Sigmoid colon (tissue), 7 donors: ENCODE measurements around the gene TBXAS1. TPM values are rescaled to one million over a fixed set of nuclear protein-coding genes. Genes with fewer than 3 reads are reported as not detected.

ENCODE experiments used
- DNase-seq: peaks from one replicate; pipeline ENCODE4 v3.0.0-alpha.2; 2019
- H3K27ac ChIP-seq, 4 donors: fragments of 200-600 bp; sonication (generic); one replicate each; pipeline ENCODE4 v1.5.1; 2016 to 2019; ENCODE audit warnings: mild to moderate bottlenecking in 1 of 4
- H3K27me3 ChIP-seq, 3 donors: fragments of 200-600 bp; sonication (generic); one replicate each; pipeline ENCODE4 v1.5.1; 2019; ENCODE audit warnings: mild to moderate bottlenecking in 1 of 3
- H3K36me3 ChIP-seq, 4 donors: fragments of 200-600 bp; sonication (generic); one replicate each; pipeline ENCODE4 v1.5.1; 2016 to 2019
- H3K4me1 ChIP-seq, 4 donors: fragments of 200-600 bp; sonication (generic); one replicate each; pipeline ENCODE4 v1.5.1; 2017 to 2019
- H3K4me3 ChIP-seq, 4 donors: fragments of 200-600 bp; sonication (generic); one replicate each; pipeline ENCODE4 v1.5.1; 2017 to 2019; ENCODE audit warnings: mild to moderate bottlenecking in 2 of 4, moderate library complexity in 1 of 4
- H3K9me3 ChIP-seq, 4 donors: fragments of 200-600 bp in 3 of 4; sonication (generic) in 3 of 4; one replicate each; pipeline versions ENCODE4 v1.5.1 to v1.6.1; 2013 to 2019
- EP300 ChIP-seq, 4 donors: sonication (generic); formaldehyde crosslinking; IDR thresholded peaks; one replicate each; pipeline ENCODE4 v1.6.1; 2017; ENCODE audit warnings: antibody characterized with exemption in 4 of 4
- POLR2A ChIP-seq, 2 donors: fragments of 450-650 bp; IDR thresholded peaks; one replicate each; pipeline ENCODE4 v1.6.1; 2016; ENCODE audit warnings: antibody characterized with exemption in 2 of 2, mild to moderate bottlenecking in 2 of 2, moderate library complexity in 2 of 2
- POLR2AphosphoS5 ChIP-seq, 4 donors: sonication (generic); formaldehyde crosslinking; IDR thresholded peaks; one replicate each; pipeline ENCODE4 v1.6.1; 2017; ENCODE audit warnings: antibody characterized with exemption in 4 of 4
- WGBS, 2 donors: extraction: QIAGEN DNeasy Blood & Tissue Kit; methylation state at CpG; one replicate each; pipeline ENCODE4 v1.1.7; 2013; 5-methylcytosine and 5-hydroxymethylcytosine counted together
- intact Hi-C: fragments of 100-400 bp; cut with DNase I; formaldehyde crosslinking; loops from one replicate; pipeline ENCODE4 v1.15.1; 2023
- polyA plus RNA-seq, 3 donors: library from polyadenylated mRNA; stranded (reverse); fragments of 200-250 nt; gene quantifications; one replicate each; pipeline ENCODE4 v1.2.3, GENCODE V29; 2013
- total RNA-seq, 4 donors: library from RNA; depleted of rRNA; stranded (reverse); fragments of >200 nt; gene quantifications; one replicate each; pipeline ENCODE4 v1.1.0, GENCODE V29; 2016
- TF ChIP-seq, protein P1 (sequence below), 4 experiments: fragments of 450-650 bp in 3 of 4; fragments of 200-600 bp in 1 of 4; IDR thresholded peaks; one replicate each; pipeline ENCODE4 v1.5.1; 2016 to 2019; ENCODE audit warnings: antibody characterized with exemption in 4 of 4, mild to moderate bottlenecking in 3 of 4, moderate library complexity in 2 of 4
- donor health status: healthy with polysubstance abuse.
- donor health status: Bipolar disorder and iron deficiency.
- donor health status: healthy.

Gene TBXAS1
- total and polyA plus RNA-seq, 7 donors: 6.0 to 28.2 (median 19.3) TPM

- DNase-seq: no peak
- intact Hi-C loops: no loop called here
- no peak overlapping the region for H3K27ac ChIP-seq
- H3K27me3 ChIP-seq: no peaks in the 10 kb centered on the region
- 86 to 92% methylated on average over 2 of the region's 2 CpGs for WGBS, 2 donors
- H3K9me3 ChIP-seq: no peaks in the 10 kb centered on the region
- no peak overlapping the region for H3K4me3 ChIP-seq
- no peaks in the 10 kb centered on the region for H3K36me3 ChIP-seq
- no peaks in the 10 kb centered on the region for H3K4me1 ChIP-seq
- TF ChIP-seq, protein P1, sequence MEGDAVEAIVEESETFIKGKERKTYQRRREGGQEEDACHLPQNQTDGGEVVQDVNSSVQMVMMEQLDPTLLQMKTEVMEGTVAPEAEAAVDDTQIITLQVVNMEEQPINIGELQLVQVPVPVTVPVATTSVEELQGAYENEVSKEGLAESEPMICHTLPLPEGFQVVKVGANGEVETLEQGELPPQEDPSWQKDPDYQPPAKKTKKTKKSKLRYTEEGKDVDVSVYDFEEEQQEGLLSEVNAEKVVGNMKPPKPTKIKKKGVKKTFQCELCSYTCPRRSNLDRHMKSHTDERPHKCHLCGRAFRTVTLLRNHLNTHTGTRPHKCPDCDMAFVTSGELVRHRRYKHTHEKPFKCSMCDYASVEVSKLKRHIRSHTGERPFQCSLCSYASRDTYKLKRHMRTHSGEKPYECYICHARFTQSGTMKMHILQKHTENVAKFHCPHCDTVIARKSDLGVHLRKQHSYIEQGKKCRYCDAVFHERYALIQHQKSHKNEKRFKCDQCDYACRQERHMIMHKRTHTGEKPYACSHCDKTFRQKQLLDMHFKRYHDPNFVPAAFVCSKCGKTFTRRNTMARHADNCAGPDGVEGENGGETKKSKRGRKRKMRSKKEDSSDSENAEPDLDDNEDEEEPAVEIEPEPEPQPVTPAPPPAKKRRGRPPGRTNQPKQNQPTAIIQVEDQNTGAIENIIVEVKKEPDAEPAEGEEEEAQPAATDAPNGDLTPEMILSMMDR (IDR thresholded peaks at IDR 0.05): no peak
- no peak for TF ChIP-seq POLR2A (IDR thresholded peaks at IDR 0.05)
- TF ChIP-seq POLR2AphosphoS5 (IDR thresholded peaks at IDR 0.05): no peak
- no peak for TF ChIP-seq EP300 (IDR thresholded peaks at IDR 0.05)
These were observed 57.8 kb downstream of the TBXAS1 start for GRCh38 chr7:139886899-139887298.

GRCh38 chr7:139887992-139888481 lies 59.0 kb downstream of the TBXAS1 start:
- Histone ChIP-seq H3K27me3 (no peaks in the 10 kb centered on the region), H3K36me3 (no peaks in the 10 kb centered on the region), H3K4me3 (no peak overlapping the region), H3K9me3 (no peaks in the 10 kb centered on the region), H3K4me1 (no peaks in the 10 kb centered on the region), H3K27ac (no peak overlapping the region)
- intact Hi-C loops: no loop called here
- no peak for TF ChIP-seq POLR2AphosphoS5 (IDR thresholded peaks at IDR 0.05)
- TF ChIP-seq EP300 (IDR thresholded peaks at IDR 0.05): no peak
- TF ChIP-seq, protein P1 (IDR thresholded peaks at IDR 0.05): no peak
- TF ChIP-seq POLR2A (IDR thresholded peaks at IDR 0.05): no peak
- DNase-seq: no peak
- 72 to 91% methylated on average over 5 of the region's 5 CpGs for WGBS, 2 donors

GRCh38 chr7:139889186-139889871 lies 60.3 kb downstream of the TBXAS1 start:
- Histone ChIP-seq H3K4me3 (no peak overlapping the region), H3K27ac (no peak overlapping the region), H3K4me1 (no peaks in the 10 kb centered on the region), H3K9me3 (no peaks in the 10 kb centered on the region), H3K36me3 (no peaks in the 10 kb centered on the region), H3K27me3 (no peaks in the 10 kb centered on the region)
- 90 to 98% methylated on average over 5 of the region's 5 CpGs for WGBS, 2 donors
- TF ChIP-seq, protein P1 (IDR thresholded peaks at IDR 0.05): no peak
- TF ChIP-seq POLR2AphosphoS5 (IDR thresholded peaks at IDR 0.05): no peak
- TF ChIP-seq POLR2A (IDR thresholded peaks at IDR 0.05): no peak
- no peak for TF ChIP-seq EP300 (IDR thresholded peaks at IDR 0.05)
- intact Hi-C loops: no loop called here
- no peak for DNase-seq

DNA sequence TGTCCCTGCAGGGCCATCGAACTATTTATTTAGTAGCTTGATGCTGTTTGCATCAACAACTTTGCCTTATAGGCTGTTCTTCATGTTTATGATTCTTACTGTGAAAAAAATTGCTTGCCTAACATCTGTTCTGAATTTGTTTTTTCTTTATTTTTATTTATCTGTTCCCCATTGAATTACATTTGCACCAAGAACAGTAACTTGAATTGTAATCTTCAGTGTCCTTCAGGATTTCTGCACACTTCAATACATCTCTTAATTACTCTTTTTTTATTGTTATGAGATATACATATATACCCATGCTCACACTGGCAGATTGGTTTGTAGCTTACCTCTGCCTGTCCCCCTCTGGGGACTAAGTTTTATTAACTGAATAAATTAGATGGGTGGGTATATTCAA lies 64.4 kb downstream of the TBXAS1 start:
- WGBS, 2 donors: 79 to 81% methylated on average over 1 of the region's 1 CpG
- intact Hi-C loops: no loop called here
- H3K27ac ChIP-seq: no peak overlapping the region
- no peaks in the 10 kb centered on the region for H3K9me3 ChIP-seq
- H3K36me3 ChIP-seq: no peaks in the 10 kb centered on the region
- H3K4me1 ChIP-seq: no peaks in the 10 kb centered on the region
- H3K27me3 ChIP-seq: no peaks in the 10 kb centered on the region
- TF ChIP-seq EP300 (IDR thresholded peaks at IDR 0.05): no peak
- no peak for DNase-seq
- no peak overlapping the region for H3K4me3 ChIP-seq

DNA sequence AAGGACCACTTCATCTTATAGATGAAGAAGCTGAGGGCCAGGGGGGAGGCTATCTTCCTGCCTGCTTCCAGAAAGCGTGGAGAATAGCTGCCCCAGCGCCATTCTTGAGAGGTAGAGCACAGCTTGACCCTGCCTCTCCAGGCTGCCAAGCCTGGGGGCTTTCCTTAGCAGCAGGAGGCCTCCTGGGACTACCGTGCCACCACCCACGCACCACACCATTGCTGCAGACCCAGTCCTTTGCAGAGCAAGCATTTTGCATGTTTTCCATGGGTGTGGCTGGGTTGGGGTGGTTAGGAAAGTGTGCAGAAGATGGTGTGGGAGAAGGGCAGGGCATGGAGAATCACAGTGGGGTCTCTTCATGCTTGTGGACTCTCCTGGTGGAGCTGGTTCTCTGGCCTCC lies 64.9 kb downstream of the TBXAS1 start:
- H3K27ac ChIP-seq: no peak overlapping the region
- H3K4me3 ChIP-seq: no peak overlapping the region
- no peaks in the 10 kb centered on the region for H3K27me3 ChIP-seq
- DNase-seq: no peak
- H3K9me3 ChIP-seq: no peaks in the 10 kb centered on the region
- WGBS, 2 donors: 78 to 89% methylated on average over 4 of the region's 4 CpGs
- no peak for TF ChIP-seq POLR2A (IDR thresholded peaks at IDR 0.05)
- TF ChIP-seq POLR2AphosphoS5 (IDR thresholded peaks at IDR 0.05): no peak
- TF ChIP-seq EP300 (IDR thresholded peaks at IDR 0.05): no peak
- TF ChIP-seq, protein P1 (IDR thresholded peaks at IDR 0.05): no peak
- no peaks in the 10 kb centered on the region for H3K36me3 ChIP-seq
- intact Hi-C loops: no loop called here
- H3K4me1 ChIP-seq: no peaks in the 10 kb centered on the region
